HCEC 1CT (cell line): ENCODE data around the gene HMGXB4.
A peak's percentile ranks its signal among the peaks of the same experiment; 100 is the strongest.

Experiments used
- DNase-seq: peaks from one replicate; pipeline ENCODE4 v3.0.0-alpha.2; 2017

Gene HMGXB4

DNA sequence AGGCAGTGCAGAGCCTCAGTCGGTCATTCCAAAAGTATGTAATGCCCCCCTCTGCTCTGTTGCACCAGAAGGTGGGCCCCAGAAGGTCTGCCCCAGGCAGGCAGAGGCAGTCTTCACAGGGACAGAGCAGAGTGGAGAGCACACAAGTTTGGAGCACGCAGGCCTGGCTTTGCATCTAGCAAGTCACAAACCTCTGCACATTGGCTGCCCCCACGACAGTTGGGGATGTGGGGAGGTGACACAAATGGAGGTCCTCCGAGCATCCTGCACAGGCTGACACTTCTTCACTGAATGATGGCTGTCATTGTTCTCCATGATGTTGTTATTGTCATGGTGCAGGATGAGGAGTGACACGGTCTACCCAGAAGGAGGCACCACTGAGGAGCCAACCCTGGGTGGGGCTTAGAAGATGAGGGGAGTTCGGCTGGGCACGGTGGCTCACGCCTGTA is 54.3 kb downstream of the HMGXB4 start:
- DNase-seq = no peak

DNA sequence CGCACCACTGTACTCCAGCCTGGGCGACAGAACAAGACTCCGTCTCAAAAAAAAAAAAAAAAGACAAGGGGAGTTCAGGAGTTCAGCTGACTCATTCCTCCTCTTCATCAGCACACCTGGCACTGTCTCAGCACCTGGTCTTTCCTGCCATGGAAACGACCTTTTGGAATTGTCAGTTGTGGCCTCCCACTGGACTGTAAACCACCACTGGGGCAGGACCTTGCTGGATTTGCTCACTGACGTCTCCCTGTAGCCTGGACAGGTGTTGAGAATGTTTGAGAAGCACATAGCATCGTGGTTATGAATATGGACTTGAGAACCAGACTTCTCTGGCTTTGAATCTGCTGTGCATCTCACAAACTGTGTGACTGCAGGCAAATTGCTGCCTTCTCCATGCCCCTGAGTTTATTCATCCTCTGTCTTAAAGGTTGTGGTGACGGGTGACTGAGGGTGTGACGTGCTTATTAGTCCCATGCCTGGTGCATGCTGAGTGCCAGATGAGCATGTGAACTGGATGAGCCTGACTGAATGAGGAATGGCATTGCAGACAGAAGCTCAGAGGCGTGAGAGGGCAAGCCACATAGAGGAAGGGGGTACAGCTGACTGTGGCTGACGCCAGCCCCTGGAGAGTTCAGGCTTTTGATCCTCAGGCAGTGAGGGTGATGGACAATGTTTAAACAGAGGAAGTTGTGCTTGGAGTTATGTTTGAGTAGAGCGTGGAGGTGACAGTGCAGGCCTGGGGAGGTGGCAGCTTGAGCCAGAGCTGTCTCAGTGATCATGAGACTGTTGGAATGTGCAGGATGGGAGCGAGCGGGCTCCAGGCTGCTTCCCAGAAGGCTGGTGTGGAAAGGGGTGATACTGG is 55.1 kb downstream of the HMGXB4 start:
- DNase-seq = no peak

DNA sequence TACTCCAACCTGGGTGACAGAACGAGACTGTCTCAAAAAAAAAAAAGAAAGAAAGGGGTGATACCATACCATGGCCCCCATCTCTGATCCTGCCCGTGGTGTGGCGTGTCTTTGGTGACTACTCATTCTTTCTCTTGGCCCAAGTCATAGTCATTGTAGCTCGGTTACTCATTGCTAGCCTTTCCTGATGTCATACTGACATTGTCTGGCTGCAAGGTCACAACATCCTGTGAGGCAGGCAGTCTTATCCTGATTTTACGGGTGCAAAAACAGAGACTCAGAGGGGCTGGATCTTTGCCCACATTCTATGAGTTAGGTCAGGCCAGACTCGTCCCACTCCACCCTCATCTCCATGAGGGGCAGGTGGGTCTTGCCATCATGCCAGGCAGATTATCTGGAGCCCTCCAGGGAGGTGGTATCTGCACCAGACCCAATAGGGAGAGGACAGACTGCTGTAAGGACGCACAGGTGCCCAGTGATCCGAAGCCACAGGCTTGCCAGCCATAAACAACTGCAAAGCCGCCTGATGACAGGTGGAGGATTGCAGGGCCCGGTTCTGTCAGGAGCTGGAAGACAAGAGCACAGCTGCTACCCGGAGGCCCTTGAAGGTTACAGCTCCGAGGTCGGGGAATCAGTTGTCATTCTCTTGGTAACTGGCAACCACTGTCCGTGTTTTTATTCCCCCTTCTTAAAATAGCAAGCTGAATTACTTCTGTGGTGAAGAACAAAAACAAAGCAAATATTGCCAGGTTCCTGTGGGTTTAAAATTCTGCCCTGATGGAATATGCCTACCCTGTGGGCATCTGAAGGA is 56.2 kb downstream of the HMGXB4 start:
- peak; percentile 83 for DNase-seq

DNA sequence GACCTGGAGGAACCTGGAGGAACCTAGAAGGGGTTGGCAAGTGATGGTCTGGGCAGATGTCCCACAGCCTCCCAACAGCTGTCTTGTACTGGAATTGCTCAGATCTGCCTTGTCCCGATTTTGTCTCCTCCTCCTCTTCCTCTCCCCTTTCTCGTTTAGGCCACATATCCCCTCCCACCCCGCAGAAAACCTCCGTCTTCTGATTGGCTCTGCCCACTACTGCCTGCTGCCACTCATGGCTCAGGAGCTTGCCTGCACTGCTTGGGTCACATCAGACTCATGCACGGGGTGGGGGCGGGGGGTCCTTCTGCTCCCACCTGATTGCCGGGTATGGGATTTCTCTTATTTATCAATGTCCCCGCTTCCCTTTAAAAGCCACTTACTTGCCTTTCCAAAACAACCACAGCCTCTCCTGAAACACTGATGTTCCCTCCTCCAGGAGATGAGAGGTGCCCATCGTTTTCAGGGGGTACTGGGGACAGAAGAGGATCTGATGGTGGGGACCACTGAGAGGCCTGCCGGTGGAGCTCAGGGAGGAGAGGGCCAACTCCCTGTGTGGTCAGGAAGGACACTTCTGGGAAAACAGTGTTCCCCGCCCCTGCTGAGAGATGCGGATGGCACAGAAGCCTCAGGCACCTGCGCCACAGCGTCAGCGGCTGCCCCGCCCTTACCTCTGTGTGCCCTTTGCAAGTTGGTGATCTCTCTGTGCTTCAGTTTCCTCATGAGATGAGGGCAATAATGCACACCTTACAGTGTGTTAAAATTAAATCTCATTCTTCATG is 57.1 kb downstream of the HMGXB4 start:
- DNase-seq = no peak

DNA sequence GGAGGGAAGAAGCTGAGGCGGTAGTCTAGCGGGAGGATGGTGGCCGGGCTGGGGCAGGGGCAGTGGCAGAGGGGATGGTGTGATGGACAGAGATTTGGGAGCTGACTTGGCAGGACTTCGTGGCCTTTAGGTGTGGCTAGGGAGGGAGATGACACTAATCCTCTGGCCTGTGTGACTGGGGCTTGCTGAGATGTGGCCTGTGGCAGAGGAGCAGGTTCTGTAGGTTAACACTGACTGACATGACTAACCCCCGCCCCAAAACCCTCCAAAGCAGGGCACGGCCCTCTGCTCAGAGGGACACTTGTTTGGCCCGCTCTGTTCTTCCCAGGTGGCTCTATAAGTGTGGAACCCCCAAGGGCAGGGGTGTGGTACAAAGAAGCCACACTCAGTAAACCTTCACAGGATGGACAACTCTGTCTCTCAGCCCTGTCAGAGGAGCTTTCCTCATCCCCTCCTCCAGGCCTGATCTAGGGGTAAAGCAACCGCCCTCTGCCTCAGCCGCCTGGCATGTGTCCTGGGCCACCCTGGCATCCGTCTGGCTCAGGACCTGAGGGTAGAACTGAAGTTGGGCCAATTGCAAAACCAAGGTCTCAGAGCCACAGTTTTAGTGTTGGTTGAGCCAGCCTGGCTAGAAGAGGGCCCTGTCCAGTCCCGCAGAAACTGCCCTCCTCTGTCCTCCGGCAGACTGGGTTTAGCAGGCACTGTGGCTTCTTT is 58.0 kb downstream of the HMGXB4 start:
- no peak for DNase-seq

DNA sequence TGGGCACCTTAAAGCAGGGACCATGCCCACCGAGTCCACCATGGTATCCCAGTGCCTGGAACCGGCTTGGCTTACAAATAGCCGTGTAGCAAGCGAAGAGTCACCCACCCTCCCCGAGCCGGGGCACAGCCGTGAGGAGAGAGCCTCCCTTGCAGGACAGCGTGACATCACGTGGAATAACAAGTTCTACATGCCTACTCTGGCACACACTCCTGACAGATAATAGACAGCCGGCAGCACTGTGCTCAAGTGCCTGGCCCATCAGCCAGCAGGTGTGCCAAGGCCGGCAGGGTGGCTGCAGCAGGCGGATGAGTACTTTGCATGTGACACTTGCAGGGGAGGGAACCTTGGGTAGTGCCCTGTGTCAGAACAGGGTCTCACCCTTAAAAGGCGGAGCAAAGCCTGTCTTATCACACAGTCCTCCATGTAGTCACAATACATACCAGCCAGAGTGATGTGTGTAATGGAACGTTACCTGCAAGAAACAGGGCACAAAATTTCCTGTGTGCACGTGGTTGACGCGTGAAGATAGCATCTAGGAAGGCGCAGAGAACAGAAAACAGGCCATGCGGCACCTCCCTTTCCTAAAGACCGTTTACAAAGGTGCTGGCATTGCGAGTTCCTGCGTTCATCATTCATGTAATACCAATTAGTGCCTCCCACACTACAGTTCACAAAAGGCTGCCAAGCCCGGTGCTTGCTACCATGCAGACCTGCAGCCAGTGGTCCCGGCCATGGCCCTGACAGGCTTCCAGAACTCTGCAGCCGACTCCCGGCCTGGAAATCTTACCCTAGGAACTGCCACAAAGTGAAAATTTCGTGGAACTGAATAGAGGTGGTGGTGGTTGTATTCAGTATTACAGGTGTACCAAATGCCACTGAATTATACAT is 58.8 kb downstream of the HMGXB4 start:
- no peak for DNase-seq

DNA sequence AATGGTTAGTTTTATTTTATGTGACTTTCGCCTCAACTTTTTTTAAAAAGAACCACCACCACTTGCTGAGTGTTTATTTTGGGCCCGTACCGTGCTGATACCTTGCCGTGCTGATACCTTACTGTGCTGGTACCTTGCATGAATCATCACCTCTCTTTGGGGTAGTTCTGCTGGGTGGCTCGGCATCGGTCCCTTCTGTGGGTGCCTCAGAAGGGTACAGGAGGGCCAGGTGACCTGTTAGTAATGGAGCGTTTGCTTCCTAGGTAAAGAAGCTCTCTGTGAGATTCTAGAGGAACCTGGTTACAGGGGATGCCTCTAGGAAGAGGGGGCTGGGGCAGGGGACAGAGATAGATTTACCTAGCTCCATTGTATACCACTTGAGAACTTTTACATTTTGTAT is 59.5 kb downstream of the HMGXB4 start:
- DNase-seq = no peak

DNA sequence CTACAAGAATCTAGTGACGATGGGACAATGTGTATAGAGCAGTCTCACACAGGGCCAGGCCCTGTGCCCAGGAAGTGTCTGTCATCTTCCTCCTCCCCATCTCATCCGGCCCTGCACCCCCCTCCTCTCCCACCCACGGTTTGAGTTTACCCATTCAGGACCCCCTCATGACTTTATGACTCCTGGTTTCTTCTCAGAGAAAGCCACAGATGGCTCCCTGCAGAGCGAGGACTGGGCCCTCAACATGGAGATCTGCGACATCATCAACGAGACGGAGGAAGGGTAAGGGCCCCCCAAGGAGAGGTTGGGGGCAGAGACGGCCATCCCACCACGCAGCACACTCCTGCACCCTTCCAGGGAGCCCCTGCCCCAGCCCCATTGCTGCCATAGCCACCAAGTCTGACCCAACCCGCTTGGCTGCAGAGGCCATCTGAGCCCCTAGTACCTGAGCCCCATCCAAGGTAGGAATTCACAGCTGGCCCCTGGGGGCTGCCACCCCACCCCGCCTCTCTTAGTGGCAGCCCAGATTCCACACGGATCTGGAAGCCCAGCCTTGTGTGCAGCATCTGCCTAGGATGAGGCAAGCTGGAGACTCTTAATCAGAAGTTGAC is 60.5 kb downstream of the HMGXB4 start:
- no peak for DNase-seq

DNA sequence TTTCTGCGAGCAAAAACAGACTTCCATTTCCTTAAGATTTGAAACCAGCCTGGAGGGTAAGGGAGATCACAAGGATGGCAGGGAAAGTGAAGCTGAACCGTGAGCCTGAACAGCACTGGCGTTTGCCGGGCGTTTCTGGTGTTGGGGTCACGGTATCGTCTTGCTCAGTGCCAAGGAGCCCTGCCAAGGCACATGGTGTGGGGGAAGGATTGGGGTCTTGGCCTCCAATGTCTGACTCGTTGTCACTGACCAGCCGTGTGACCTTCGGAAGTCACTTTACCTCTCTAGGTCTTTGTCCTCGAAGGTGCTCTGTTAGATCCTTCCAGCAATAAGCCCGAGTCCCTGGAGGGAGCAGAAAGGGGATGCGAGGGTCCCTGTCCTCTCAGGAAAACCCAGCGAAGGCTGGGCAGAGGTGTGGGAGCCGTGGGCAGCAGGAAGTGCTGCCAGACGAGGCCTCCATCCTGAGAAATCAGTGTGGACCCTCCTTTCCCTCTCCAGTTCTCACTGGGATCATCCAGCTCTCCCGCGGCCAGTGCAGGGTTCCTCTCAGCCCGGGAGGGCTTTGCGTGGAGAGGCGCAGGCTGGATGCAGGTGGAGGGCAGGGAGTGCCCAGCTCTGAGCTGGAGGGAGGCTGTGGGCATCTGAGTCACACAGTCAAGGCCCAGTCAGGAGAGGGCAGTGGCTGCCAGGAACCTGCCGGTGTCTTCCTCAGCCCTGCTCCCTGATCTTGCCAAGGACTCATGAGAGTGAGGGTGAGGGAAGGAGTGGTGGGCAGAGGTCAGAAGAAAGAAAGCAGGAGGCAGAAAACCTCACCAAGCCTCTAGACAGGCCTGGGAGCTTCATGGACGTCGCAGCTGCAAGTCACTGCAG is 61.3 kb downstream of the HMGXB4 start:
- DNase-seq = no peak

DNA sequence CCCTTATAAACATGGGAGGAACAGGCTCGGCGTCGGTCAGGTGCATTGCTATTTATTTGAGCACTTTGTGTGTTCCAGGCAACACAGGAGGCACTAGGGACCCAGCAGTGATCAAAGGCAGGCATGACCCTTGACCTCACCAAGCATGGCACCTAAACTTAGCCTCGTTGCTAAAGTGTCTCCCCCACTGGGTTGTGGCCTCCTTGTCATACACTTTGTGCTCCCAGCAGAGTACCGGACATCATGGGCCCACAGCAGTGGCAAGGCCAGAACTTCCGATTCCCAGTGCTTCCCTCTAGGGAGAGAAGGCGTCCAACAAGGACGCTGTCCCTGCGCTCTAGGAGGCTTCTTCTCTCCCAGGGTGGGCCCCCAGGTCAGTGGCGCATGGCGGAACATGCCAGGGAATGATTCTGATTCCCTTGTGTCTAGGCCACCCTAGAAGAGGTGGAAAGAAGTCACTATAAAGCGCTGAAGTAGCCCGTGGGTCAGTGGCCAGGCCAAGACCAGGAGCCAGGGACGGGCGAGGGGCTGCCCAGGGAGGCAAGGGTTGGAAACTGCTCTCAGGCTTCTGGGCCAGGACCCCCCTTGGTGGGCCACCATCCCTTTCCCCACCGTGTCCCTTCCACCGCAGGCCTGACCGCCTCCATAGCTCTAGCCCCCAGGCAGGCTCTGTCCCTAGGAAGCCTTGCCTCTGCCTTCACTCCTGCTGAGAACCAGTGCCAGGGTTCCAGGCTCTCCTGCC is 62.1 kb downstream of the HMGXB4 start:
- DNase-seq = no peak

DNA sequence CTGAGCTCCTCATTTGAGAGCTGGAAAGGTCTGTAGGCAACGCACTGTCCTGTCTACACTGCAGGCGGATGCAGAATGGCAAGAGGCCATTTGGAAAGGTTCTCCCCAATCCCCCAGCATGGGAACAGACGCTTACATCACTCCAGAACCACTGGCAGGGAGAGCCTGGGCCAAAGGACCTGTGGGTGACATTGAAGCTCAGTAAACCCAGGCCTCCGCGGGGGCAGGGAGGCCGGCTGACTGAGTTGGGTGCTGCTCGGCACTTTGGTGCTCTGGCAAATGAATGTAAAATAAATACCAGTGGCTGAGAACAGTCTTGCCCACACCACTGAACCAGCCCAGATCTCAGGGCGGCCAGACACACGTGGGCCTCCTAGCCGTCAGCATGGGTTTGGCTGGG is 64.8 kb downstream of the HMGXB4 start:
- no peak for DNase-seq

DNA sequence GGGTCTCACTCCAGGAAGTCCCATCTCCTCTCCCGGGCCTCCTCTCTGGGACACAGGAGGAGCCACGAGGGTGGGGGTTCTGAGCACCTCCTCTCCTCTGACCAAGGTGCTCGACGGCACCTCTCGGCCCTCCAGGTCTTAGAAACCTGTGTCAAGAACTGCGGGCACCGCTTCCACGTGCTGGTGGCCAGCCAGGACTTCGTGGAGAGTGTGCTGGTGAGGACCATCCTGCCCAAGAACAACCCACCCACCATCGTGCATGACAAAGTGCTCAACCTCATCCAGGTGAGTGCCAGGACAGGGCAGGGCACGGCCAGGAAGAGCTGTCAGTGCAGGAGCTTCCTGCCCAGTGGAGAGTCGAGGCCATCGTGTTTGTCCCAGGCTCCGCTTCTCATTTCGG is 65.6 kb downstream of the HMGXB4 start:
- DNase-seq = no peak

DNA sequence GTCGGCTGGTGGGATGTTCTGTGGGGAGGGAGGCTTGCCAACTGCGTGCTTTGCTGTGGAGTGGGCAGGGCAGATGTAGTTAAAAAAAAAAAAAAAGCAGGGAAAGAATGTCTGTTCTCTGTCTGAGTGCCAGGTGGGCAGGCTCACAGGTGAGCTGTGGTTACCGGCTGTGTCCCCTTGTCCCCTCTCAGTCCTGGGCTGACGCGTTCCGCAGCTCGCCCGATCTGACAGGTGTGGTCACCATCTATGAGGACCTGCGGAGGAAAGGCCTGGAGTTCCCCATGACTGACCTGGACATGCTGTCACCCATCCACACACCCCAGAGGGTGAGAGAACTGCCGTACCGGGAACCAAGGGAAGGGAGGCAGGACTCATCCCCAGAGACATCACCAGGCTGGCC is 66.0 kb downstream of the HMGXB4 start:
- DNase-seq = no peak

DNA sequence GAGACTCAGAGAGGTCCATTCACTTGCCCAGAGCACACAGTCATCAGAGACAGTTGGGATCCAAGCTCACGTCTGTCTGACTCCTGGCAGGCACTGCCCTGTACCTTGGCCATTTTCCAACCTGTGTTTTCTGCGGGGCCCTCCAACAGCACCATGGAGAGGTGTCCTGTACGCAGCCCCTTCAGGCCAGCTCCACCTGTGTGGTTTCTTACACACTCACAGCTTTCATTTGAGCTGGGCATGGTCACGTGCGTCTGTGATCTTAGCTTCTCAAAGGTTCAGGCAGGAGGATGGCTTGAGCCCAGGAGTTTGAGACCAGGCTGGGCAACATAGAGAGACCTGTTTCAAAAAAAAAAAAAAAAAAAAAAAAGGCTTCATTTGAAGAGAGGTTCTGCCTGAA is 66.8 kb downstream of the HMGXB4 start:
- DNase-seq = no peak

DNA sequence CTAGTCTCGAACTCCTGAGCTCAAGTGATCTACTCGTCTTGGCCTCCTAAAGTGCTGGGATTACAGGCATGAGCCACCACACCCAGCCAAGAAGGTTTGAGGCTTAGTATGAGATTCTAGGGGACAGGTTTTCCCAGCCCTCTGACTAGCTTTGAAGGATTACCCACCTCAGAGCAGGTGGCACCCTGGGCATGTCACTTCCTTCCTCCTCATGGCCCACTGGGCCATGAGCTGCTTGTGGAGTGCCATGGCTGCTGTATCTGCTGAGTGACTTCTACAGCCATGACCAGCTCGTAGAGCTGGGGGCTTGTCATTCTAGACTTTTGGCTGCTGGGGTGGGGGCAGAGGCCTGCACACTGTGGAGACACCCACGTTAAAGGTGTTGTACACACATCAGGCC is 67.5 kb downstream of the HMGXB4 start:
- no peak for DNase-seq

DNA sequence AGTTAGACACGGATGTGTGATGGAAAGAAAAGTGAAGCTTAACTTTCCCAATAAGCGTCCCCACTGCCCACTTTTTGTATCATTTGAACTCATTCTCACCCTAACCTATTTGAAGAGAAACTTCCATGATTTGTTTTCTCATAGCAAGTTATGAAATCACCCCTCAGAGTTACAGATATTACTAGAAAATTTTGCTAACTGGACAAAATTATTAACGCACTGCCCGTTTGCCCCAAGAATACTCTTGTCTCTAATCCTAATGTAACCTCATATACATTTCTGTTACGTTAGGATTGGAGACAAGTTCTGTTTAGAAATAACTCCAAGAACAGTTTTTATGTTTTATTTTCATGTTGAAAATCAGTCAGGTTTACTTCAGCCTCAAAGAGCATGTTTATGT is 67.9 kb downstream of the HMGXB4 start:
- DNase-seq = no peak

DNA sequence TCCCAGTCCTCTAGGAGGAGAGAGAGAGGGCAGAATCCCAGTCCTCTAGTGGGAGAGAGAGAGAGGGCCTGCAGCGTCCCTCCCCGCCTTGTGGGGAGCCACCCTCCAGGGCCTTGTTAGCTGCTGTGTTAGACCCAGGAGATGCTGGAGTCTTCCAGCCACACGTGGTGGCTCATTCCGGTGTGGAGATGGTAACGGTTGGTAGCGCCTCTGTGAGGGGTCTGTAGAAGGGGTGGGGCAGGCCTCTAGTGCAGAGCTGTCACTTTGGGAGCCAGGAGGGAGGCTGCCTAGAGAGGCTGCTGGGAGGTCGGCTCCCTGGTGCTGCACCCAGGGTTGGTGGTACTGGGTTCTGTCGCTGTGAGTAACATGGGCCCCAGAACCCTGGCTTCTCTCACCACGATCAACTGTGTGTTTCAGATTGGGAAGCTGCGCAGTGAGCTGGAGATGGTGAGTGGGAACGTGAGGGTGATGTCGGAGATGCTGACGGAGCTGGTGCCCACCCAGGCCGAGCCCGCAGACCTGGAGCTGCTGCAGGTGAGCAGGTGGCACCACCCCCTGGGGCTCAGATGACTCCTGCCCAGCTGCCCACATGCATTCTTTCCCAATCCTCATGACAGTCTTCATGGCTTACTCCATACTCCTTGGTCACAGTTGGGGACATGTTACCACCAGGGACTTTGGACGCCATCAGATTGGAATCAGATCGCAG is 69.7 kb downstream of the HMGXB4 start:
- DNase-seq = no peak

DNA sequence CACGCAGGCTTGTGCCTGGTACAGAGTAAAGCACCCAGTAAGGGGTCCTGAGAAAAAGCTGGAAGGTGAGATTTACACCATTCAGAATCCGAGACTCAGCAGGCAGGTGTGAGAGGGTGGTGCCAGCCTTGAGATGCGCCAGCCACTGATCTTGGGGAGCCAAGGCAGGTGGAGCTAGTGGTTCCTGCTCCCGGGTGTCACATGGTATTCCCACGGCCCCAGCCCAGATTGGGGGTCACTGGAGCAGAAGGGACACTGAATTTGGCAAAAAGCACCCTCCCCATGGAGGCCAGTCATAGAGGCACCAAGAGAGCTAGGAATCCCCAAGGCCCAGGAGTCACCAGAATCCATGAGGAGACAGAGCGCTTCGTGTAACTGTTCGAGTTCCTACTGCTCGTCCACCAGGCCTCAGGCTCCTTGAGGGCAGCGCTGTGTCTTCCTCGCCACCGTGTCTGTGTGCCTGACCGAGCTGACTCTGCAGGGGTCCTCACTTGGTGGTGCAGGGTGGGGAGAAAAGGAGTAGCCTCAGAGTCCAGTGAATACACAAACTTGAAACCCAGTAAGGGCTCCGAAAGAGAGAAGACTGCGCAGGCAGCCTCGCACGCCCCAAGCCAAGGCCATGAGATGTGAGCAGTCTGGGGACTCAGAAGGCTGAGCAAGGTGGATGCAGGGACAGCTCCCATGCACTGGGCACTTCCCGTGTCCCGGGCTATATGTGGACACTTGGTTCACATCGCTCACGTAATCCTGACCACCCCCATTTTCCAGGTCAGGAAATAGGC is 70.6 kb downstream of the HMGXB4 start:
- no peak for DNase-seq
